HPDE6-E6E7 (cell line): ENCODE results near the gene SLC49A3.
"Not testable (repeated sequence)": the region's sequence is repeated elsewhere in the genome, so short reads cannot be mapped to it uniquely, and the experiment has no call there.

Source experiments
- DNase-seq: peaks from one replicate; pipeline ENCODE4 v3.0.0; 2011; ENCODE audit warnings: missing footprints; ENCODE audit errors: extremely low spot score

SLC49A3 gene

DNA sequence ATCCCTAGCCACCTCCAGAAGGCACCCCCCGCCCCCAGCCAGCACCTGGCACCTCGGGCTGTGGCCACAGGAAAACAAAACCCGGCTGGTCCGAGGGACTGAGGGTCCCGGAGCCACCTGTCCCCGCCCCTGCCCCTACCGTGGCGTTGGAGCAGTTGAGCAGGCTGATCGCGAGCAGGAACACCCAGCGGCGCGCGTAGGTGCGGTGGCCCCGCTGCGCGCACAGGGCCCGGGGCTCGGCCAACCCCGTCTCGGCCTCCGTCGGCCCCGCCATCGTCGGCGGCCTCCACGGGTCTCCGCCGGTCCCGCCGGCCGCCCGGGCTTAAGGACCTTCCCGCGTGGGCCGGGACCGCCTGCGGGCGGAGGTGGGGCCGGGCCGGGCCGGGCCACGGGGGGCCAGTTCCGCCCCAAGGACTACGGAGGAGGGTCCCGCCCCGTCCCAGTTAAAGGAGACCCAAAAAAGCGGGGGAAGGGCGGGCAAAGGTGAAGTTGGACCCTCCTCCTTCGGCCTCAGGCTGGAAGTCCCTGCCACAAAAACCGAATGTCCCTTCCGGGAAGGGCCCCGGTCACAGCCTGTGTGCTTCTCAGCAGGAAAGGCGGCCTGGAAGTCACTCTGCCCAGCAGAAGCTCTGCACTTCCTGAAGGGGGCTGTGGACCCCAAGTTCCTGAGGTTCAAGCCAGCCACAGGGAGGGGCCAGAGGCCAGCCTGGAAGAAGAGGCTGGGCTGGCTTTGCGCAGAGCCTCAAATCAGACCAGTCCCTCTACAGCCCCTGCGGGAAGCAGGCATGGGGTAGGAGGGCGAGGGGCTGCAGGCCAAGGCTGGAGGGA, at the start of gene SLC49A3:
TSS of gene SLC49A3 (minus strand) at position 298 of the 828 bp plus-strand sequence. CDS start at position 274, 24 bp downstream.
- no peak for DNase-seq

DNA sequence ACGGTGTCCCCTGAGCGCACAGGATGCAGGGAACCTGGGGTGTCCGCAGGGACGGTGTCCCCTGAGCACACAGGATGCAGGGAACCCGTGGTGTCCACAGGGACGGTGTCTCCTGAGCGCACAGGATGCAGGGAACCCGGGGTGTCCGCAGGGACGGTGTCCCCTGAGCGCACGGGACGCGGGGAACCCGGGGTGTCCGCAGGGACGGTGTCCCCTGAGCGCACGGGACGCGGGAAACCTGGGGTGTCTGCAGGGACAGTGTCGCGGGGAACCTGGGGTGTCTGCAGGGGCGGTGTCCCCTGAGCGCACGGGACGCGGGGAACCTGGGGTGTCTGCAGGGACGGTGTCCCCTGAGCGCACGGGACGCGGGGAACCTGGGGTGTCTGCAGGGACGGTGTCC, 47.6 kb upstream of the SLC49A3 start:
- not testable (repeated sequence) for DNase-seq

DNA sequence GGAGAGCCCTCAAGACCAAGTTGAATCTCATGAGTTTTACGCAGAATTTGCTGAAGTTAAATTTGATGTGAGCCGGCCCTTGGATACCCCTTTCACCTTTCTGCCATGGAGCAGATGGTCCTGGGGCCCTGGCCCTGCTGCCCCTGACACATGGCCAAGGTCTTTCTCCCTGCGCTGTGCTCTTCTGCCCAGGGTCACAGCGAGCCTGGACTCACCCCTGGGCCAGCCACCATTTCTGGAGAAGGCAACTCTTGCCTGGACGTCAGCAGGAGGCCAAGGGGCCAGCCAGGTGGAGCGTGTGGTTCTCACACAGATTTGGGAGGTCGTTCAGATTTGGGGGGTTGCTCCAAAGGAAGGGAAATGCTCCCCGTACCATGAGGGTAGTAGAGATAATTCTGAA, 46.6 kb upstream of the SLC49A3 start:
- DNase-seq: no peak

DNA sequence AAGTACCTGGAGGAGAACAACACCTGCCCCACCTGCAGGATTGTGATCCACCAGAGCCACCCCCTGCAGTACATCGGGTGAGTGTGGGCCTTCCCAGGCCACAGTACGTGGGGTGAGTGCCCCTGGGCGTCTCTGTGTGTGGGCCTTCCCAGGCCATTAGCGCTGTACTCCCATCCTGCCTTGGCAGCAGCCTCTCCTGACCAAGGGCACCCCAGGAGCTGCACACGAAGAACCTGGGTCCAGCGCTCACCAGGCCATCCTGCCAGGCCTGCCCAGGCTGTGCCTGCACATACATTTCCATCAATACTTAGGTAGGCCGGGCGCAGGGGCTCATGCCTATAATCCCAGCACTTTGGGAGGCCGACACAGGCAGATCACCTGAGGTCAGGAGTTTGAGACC, 46.0 kb upstream of the SLC49A3 start:
- no peak for DNase-seq

DNA sequence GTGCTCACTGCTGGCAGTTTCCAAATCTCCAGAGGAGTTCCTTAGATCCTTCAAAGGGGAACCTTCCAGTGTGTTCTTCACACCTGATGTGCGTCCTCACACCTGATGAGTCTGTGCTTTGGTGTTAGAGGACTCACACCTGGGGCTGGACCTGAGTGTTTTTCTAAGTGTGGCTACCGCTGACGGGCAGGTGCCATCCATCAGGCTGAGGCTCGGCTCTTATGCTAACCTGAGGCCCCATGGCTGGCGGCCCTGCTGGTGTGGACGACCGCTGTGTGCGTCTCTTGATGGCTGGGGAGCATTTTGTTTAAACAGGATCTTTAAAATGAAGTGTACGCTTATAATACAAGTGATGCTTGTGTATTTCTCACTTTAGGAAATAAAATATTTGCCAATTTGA, 45.1 kb upstream of the SLC49A3 start:
- DNase-seq: no peak

DNA sequence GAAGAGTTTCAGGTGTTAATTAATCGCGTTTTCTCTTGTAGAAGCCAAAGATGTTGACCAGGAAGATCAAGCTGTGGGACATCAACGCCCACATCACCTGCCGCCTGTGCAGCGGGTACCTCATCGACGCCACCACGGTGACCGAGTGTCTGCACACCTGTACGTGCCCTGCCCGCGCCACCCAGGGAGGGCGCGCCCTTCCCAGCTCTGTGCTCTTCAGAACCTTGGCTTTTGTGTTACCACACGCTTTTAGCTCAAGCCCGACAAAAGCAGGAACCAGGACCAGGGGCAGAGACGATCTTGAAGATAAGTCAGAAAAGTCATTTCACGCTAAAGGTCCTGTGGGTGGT, 44.7 kb upstream of the SLC49A3 start:
- no peak for DNase-seq

DNA sequence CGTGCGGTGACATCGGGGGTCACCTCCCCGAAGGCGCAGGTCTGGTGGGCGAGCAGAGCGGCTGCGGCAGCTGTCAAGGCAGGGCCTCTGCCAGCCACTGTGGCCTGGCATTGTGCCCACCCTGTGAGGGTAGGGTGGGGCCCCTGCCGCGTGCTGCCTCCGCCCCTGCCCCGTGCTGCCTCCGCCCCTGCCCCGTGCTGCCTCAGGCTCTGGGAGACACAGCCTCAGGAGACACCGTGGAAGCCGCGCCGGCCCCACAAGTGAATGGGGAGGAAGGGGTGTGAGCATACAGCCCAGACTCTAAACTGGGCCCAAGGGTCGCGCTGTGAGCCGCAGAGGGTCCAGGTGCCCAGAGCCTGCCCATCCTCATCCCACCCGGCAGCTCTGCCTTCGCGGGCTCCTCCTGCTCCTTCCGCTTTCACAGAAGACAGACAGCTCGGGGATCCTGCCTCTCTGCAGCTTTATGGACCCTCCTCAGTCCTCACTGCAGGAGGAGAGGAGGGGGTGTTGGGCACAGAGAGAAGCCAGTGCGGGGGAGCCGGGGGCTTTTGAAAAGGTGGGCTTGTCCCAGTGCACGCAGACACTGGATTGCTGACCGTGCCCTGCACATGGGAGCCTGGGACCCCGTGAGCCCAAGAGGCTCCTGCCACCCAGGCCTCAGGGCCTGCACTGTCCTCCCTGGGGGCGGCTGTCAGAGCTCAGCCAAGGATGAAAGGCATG, 44.1 kb upstream of the SLC49A3 start:
- no peak for DNase-seq

DNA sequence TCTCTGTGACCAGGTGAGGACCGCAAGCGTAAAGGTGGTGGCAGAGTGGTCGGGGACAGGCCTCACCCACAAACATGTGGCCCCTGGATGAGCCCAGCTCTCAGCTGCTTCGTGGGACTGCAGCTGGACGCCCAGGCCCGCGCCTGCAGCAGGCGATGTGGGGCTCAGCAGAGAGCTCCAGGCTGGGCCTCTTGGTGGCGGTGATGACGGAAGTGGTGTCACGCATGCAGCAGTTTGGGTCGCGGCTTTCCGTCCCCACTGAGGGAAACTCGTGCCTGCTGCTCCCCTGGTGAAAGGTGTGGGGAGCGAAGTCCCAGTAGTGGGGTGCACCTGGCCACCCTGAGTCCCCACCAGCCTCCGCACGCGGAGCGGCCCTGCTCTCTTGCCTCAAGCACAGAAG, 43.5 kb upstream of the SLC49A3 start:
- no peak for DNase-seq

DNA sequence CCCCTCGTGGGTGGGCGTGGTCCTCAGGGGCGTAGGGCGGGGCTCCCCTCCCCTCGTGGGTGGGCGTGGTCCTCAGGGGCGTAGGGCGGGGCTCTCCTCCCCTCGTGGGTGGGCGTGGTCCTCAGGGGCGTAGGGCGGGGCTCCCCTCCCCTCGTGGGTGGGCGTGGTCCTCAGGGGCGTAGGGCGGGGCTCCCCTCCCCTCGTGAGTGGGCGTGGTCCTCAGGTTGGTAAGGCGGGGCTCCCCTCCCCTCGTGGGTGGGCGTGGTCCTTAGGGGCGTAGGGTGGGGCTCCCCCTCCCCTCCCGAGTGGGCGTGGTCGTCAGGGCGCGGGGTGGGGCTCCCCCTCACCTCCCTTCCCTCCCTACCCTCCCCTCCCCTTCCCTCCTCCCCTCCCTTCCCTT, 43.0 kb upstream of the SLC49A3 start:
- not testable (repeated sequence) for DNase-seq

DNA sequence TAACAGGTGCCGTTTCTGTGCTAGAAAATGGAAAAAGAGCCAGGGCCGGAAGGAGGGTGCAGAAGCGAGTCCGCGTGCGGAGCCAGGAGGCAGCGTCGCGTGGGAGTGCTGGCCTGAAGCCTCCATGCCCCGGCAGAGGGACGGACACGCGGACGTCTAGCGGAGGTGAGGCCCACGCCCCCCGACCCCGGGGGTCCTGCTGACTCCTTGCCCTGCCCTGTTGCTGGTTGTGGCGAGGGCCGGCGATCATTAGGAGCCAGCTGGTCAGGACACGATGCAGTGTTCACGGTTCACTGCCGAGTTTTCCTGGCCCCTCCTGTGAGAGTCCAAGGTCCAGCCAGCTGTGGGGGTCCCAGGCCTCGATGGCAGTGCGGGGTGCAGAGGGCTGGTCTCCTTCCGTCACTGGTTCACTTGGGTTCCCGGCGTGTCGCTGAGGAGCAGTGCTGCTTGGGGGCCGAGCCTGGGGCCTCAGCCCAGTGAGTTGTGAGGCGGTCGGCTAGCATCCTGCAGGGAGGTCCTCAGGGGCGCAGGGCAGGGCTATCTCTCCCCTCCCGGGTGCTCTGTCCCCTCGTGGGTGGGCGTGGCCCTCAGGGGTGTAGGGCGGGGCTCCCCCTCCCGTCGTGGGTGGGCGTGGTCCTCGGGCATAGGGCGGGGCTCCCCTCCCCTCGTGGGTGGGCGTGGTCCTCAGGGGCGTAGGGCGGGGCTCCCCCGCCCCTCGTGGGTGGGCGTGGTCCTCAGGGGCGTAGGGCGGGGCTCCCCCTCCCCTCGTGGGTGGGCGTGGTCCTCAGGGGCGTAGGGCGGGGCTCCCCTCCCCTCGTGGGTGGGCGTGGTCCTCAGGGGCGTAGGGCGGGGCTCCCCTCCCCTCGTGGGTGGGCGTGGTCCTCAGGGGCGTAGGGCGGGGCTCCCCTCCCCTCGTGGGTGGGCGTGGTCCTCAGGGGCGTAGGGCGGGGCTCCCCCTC, 42.3 kb upstream of the SLC49A3 start:
- not testable (repeated sequence) for DNase-seq

DNA sequence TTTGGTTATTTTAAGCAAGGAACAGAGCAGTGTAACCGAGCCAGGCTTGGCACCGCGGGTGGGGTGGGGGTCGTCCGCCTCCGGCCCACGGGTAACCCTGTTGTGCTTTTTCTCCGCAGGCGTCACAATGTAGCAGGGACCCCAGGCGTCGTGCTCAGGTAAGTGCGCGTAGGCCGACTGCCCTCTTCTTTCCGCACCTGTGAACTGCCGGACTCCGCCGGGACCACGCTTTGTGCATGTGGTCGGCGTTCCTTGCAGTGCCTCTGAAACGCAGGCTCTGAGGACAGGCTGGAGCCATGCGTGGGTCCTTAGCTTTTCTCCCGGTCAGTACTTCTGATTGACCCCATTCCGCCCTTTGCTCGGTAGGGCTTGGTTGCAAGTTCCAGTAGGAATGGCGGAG, 41.6 kb upstream of the SLC49A3 start:
- no peak for DNase-seq

DNA sequence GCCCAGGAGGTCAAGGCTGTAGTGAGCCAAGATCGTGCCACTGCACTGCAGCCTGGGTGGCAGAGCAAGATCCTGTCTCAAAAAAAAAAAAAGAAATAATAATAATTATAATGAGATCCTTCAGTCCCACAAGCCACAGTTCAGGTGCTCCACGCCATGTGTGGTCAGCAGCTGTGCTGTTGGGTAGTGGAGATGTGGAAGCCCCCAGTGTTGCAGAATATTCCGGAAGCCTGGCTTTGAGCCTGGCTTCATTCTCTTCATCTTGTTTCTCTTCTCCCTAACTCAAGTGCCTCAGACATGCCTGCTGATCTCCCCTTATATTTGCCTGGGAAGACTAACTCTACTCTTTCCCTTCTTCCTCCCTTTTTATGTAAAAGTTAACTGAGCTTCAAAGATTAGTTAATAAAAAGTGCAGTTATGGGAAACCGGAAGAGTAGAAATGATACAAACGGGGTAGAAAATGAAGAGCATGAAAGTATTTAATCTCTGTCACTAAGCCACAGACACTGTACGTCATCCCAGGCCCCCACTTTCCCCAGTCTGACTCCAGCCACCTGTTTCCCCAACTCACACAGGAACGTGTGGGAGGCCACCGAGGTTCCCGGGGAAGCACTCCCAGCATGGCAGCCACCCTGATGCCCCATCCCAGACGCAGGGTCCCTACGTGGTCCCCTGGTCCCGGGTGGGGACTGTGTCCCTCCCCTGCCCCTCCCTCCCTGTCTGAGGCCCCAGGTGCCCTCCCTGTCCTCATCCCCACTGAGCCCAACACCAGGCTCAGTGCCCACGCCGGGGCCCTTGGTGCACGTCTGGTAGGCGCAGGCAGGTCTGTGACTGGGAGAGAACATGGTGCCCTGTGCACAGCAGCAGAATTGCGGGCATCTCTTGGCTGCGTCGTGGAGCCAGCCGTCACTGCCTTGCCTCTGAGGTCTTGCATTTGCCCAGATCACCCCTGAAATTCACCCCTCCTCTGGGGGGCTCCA, 40.7 kb upstream of the SLC49A3 start:
- DNase-seq: no peak

DNA sequence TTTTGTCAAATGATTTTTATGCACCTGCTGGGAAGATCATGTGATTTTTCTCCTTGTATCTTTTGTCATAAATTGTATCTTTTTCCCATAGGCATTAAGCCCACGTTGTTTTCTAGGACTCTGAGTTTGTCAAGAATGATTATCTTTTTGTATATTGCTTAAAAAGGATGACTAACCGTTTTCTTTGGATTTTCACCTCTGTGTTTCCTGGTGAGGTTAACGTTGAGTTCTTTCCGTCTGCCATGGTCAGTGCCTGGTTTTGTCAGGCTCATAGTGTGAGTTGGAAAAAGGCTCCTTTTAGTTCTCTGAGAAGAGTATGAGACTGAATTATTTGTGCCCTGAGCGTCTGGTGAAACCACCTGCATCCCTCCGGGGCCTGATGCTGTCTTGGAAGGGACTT, 38.6 kb upstream of the SLC49A3 start:
- no peak for DNase-seq

DNA sequence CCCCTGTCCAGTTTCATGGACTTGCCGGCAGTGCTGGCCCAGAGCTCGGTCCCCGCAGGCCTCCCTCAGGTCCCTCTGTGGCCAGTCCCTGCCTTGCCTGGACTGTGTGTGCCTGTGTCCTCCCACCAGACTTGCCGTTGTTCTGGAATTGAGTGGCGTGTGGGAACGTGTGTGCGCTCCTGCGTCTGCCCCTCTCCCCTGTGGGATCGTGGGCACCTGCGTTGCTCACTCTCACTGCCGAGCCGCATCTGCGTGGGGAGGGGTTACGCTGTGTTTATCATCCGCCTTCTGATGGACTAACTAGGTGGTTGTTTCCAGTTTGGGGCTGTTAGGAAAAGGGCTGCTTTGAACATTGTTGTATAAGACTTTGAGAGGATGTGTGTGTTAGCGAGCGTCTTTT, 37.9 kb upstream of the SLC49A3 start:
- no peak for DNase-seq

DNA sequence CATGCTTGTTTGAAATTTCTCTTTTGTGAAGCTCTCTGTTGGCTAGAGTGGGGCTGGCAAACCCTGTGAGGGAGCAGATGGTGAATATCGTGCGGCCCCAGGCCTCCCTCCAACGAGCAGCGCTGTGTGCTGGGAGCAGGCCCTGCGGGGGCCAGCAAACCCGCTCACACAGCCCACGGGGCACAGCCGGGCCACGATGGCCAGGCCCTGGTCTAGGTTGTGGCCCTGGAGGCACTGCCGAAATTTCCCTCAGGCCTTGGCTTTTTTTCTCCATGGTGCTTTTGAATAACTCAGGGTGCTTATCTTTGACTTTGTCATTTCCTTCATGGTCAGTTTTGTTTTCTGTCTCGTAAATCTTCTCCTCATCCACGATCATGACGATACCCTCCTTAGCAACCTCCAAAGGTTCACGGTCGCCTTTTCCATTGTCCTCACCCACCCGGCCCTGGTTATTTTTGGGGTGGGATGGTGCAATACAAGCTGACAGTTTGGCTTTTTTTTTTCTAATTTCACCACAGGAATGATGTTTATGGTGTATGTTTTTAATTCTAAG, 37.4 kb upstream of the SLC49A3 start:
- DNase-seq: no peak

DNA sequence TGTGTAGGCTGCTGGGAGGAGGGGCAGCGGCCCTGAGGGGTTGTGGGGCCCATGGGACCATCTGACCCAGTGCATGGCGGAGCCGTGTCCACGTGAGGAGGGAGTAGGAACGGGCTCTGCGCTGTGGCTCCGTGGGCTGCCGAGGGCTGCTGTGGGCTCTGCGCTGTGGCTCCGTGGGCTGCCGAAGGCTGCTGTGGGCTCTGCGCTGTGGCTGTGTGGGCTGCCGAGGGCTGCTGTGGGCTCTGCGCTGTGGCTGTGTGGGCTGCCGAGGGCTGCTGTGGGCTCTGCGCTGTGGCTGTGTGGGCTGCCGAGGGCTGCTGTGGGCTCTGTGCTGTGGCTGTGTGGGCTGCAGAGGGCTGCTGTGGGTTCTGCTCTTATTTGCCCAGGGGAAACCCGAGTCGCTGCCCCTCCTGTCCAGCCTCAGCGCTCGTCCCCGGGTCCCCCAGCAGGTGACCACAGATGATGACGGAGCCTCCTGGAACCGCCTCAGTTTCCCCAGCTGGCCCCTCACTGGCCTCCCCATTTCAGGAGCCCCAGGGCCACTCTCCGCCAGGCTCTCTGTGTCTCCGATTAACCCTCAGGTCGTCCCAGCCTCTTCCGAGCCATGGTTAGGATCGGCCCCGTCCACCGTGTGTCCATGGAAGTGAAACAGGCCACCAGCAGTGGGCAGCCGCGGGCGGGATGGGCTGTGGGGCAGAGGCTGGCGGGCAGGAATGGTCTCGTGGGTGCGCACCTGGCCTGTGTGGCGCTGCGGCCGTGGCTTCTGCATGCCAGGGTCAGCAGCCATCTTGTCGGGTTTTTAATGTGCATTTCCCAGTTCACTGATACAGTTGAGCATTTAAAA, 36.7 kb upstream of the SLC49A3 start:
- no peak for DNase-seq

DNA sequence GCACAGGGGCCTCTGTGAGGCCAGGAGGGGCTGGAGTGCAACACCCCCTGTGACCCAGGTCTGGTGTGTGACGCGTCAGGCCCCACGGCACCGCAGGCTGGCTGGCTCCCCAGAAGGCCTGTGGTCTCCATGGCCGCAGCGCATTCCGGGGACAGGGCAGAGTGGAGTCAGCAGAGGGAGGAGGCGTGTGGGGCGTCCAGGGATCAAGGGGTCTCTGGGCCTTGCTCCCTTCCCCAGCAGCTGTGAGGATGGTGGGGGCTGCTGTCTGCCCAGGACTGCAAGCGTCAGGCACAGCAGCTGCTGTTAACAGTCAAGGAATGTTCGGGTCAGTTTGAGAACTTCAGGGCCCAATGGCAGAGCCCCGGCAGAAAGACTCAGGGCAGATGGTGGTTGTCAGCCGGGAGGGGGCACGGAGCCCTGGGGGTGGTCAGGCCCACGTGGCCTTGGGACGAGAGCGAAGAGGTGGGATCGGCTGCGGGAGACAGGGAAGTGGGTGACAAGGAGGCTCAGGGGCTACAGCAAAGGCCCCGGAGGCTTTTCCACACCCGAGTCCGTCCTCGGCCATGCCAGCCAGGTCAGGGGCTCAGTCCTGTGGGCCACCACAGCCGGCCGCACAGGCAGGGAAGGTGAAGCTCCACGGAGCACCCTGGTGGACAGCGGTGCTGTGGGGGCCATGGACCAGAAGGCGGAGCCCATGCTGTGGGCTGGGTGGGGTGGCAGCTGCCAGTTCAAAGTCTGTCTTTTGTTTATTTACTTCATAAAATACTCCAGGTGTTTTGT, 35.0 kb upstream of the SLC49A3 start:
- no peak for DNase-seq

DNA sequence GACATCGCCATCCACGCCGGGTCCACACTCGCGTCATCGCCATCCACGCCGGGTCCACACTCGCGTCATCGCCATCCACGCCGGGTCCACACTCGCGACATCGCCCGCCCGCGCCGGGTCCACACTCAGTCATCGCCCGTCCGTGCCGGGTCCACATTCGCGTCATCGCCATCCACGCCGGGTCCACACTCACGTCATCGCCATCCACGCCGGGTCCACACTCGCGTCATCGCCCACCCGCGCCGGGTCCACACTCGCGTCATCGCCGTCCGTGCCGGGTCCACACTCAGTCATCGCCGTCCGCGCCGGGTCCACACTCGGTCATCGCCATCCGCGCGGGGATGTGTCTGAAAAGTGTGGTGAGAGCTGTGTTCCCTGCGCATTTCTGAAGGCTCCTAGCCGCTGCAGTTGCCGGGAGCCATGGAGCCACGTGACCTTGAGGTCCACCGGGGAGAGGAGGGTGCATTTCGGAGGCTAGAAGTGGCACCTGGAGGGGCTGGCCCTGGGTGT, 34.0 kb upstream of the SLC49A3 start:
- no peak for DNase-seq
